Ishikawa (cell line): ENCODE results near the gene NFIB.

Experiments
- CEBPB ChIP-seq: IDR thresholded peaks from 2 replicates; pipeline ENCODE4 v1.6.1; 2012
- CREB1 ChIP-seq: IDR thresholded peaks from 2 replicates; pipeline ENCODE4 v1.6.1; 2012; ENCODE audit warnings: low read depth
- EGR1 ChIP-seq: IDR thresholded peaks from 2 replicates; pipeline ENCODE4 v1.6.1; 2012
- EP300 ChIP-seq: IDR thresholded peaks from 2 replicates; pipeline ENCODE4 v1.6.1; 2012; ENCODE audit warnings: borderline replicate concordance
- FOXM1 ChIP-seq: IDR thresholded peaks from 2 replicates; pipeline ENCODE4 v1.6.1; 2012; ENCODE audit warnings: low read depth, borderline replicate concordance
- MAX ChIP-seq: IDR thresholded peaks from 2 replicates; pipeline ENCODE4 v1.6.1; 2012
- NFIC ChIP-seq: IDR thresholded peaks from 2 replicates; pipeline ENCODE4 v1.6.1; 2012
- RAD21 ChIP-seq: IDR thresholded peaks from 2 replicates; pipeline ENCODE4 v1.6.1; 2012; ENCODE audit warnings: low read depth
- REST ChIP-seq: IDR thresholded peaks from 2 replicates; pipeline ENCODE4 v1.6.1; 2012; ENCODE audit warnings: low read depth, mild to moderate bottlenecking
- TAF1 ChIP-seq: IDR thresholded peaks from 2 replicates; pipeline ENCODE4 v1.6.1; 2012; ENCODE audit warnings: low read depth, mild to moderate bottlenecking
- TCF12 ChIP-seq: IDR thresholded peaks from 2 replicates; pipeline ENCODE4 v1.6.1; 2012; ENCODE audit warnings: low read depth
- TEAD4 ChIP-seq: IDR thresholded peaks from 2 replicates; pipeline ENCODE4 v1.6.1; 2012
- USF1 ChIP-seq: IDR thresholded peaks from 2 replicates; pipeline ENCODE4 v1.6.1; 2012
- YY1 ChIP-seq: IDR thresholded peaks from 2 replicates; pipeline ENCODE4 v1.6.1; 2012; ENCODE audit warnings: low read depth
- ZBTB7A ChIP-seq: IDR thresholded peaks from 2 replicates; pipeline ENCODE4 v1.6.1; 2012; ENCODE audit warnings: low read depth

NFIB gene

GRCh38 chr9:14205463-14205862 is 108.5 kb downstream of the NFIB start:
- TF ChIP-seq ZBTB7A (no peak), TEAD4 (peak; percentile 33; the same call in 1 of the 2 replicates), EP300 (no peak), NFIC (no peak), CREB1 (no peak), RAD21 (no peak), FOXM1 (no peak), EGR1 (no peak)

GRCh38 chr9:14203356-14204056 is 110.4 kb downstream of the NFIB start:
- TF ChIP-seq ZBTB7A: no peak

GRCh38 chr9:14198841-14199455 is 115.0 kb downstream of the NFIB start:
- TF ChIP-seq REST (no peak), EP300 (no peak), NFIC (no peak), ZBTB7A (no peak), USF1 (no peak), CREB1 (no peak), TEAD4 (no peak), TCF12 (no peak), FOXM1 (no peak), CEBPB (no peak), RAD21 (no peak), EGR1 (no peak), MAX (no peak), TAF1 (no peak), YY1 (no peak)

GRCh38 chr9:14198047-14198840 is 115.7 kb downstream of the NFIB start:
- no peak for TF ChIP-seq YY1
- TF ChIP-seq RAD21: no peak
- no peak for TF ChIP-seq ZBTB7A
- no peak for TF ChIP-seq FOXM1

GRCh38 chr9:14197325-14197858 is 116.5 kb downstream of the NFIB start:
- TF ChIP-seq YY1 (no peak), TAF1 (no peak), REST (no peak), USF1 (no peak), FOXM1 (no peak), TEAD4 (no peak), MAX (no peak), CREB1 (no peak), EGR1 (no peak), EP300 (no peak), RAD21 (no peak), CEBPB (no peak)
